ENCODE measurements around the gene SMG6. TPM values are rescaled to one million over a fixed set of nuclear protein-coding genes. Genes with fewer than 3 reads are reported as not detected.
A peak's percentile ranks its signal among the peaks of the same experiment; 100 is the strongest.

The SMG6 gene
- total and polyA plus RNA-seq, 2 experiments from 2014 or later: 11.9 to 19.9 TPM

DNA sequence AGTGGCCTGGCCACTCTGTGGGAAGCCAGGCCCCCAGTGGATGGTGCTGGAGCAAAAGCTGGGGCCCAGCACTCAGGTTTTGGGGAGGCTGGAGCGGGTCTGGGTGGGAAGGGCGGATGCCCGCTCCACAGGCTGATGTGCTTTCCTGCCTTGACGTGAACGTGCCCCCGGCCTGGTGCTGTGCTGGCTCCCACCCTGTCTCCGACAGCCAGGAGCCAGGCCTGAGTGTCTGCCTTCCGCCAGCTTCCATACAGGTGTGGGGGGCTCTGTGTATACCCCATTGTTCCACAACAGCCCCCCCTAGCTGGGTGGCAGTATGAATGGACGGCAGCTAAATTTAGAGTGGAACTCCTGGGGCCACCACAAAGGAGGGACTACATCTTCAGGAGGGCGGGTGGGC, 228.7 kb downstream of the SMG6 start:
- Histone ChIP-seq H4K20me1 (ENCODE audit: insufficient read depth, poor library complexity, severe bottlenecking) (no peaks in the 10 kb centered on the region), H3K9me3 (ENCODE audit: low read depth) (no peaks in the 10 kb centered on the region), H3K36me3 (replicated peaks; ENCODE audit: insufficient read depth, low read depth) (peaks cover 5% of the 10 kb centered on the region), H3K4me2 (no peak overlapping the region), H3K4me3 (no peak overlapping the region), H3K9me2 (replicated peaks; ENCODE audit: insufficient read depth) (no peaks in the 10 kb centered on the region), H3K4me1 (ENCODE audit: insufficient read depth) (peaks cover 31% of the 10 kb centered on the region), H3K27me3 (no peaks in the 10 kb centered on the region), H2AFZ (no peak overlapping the region), H3K27ac (peak overlapping the region; percentile 89), H3K79me2 (no peaks in the 10 kb centered on the region)
- no peak for TF ChIP-seq EZH2 (IDR thresholded peaks at IDR 0.05; ENCODE audit: borderline replicate concordance)
- no peak for DNase-seq (ENCODE audit: low spot score)
- WGBS (ENCODE audit: low lambda C conversion rate, missing lambda C conversion rate): 76% methylated on average over 7 of the region's 10 CpGs

DNA sequence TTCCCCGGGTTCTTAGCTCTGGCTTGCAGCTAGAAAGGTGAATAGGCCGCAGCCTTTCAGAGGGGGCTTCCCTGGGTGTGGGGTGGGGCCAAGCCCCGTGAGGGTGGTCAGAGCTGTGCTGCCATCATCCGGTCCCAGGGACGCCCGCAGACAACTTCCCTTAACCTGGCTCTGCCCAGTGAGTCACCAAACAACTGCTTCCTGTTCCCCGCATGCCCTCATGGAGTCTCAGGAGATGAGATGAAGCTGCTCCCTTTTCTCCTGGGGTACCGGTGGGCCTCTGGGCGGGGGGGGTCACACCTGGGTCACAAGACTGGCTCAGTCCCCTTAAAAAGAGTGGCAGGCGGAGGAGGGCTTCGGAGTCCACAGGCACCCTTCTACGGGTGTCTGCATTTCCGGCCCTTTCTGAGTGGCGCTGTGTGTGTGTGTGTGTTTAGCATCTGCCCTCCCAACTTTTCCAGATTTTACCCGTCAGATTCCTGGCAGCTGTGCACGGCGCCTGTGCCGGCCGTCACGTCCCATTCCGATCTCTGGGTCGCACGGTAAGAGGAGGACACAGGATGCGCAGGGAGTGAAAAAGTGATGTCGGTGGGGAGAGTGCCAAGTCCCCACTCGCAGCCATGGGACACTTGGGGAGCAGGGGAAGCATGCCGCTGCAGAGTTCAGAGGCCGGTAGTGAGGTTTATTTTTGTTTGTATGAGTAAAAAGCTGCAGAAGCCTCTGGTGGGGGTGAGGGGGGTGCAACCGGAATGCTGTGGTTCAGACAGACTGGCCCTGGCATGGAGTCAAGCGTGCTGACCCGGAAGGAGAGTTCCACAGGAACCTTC, 231.9 kb downstream of the SMG6 start:
- H3K79me2 ChIP-seq: no peaks in the 10 kb centered on the region
- H3K9me3 ChIP-seq (ENCODE audit: low read depth): no peaks in the 10 kb centered on the region
- no peak for DNase-seq (ENCODE audit: low spot score)
- no peak overlapping the region for H2AFZ ChIP-seq
- WGBS (ENCODE audit: low lambda C conversion rate, missing lambda C conversion rate): 88% methylated on average over 31 of the region's 31 CpGs
- H3K36me3 ChIP-seq (replicated peaks; ENCODE audit: insufficient read depth, low read depth): no peaks in the 10 kb centered on the region
- H3K27me3 ChIP-seq: no peaks in the 10 kb centered on the region
- H3K9me2 ChIP-seq (replicated peaks; ENCODE audit: insufficient read depth): no peaks in the 10 kb centered on the region
- no peak overlapping the region for H3K4me2 ChIP-seq
- TF ChIP-seq, protein P1, sequence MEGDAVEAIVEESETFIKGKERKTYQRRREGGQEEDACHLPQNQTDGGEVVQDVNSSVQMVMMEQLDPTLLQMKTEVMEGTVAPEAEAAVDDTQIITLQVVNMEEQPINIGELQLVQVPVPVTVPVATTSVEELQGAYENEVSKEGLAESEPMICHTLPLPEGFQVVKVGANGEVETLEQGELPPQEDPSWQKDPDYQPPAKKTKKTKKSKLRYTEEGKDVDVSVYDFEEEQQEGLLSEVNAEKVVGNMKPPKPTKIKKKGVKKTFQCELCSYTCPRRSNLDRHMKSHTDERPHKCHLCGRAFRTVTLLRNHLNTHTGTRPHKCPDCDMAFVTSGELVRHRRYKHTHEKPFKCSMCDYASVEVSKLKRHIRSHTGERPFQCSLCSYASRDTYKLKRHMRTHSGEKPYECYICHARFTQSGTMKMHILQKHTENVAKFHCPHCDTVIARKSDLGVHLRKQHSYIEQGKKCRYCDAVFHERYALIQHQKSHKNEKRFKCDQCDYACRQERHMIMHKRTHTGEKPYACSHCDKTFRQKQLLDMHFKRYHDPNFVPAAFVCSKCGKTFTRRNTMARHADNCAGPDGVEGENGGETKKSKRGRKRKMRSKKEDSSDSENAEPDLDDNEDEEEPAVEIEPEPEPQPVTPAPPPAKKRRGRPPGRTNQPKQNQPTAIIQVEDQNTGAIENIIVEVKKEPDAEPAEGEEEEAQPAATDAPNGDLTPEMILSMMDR (IDR thresholded peaks at IDR 0.05; ENCODE audit: poor library complexity): no peak
- TF ChIP-seq EZH2phosphoT487 (IDR thresholded peaks at IDR 0.05; ENCODE audit: low read depth, severe bottlenecking, unreplicated experiment) (no peak), EZH2 (IDR thresholded peaks at IDR 0.05; ENCODE audit: borderline replicate concordance) (no peak)
- H4K20me1 ChIP-seq (ENCODE audit: insufficient read depth, poor library complexity, severe bottlenecking): no peaks in the 10 kb centered on the region
- no peak overlapping the region for H3K4me3 ChIP-seq
- peaks cover 43% of the 10 kb centered on the region for H3K4me1 ChIP-seq (ENCODE audit: insufficient read depth)
- peak overlapping the region; percentile 64 for H3K27ac ChIP-seq

DNA sequence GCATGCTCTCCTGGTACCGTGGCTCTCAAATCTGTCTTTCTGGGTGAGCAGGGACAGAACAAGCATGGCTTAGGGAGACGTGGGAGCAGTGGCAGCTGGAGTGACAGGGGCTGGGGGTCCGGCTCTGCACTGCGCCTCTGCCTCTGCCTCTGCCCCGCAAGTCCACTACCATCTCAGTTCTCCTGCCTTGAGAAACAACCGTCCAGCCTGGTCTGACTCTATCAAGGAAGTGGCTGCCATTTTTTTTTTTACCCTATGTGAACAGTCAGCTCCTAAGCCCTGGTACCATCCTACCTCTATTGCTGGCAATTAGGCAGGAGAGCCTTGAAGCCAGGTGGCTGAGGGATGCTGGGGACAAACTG, 232.6 kb downstream of the SMG6 start:
- DNase-seq (ENCODE audit: low spot score): no peak
- peak overlapping the region; percentile 64 for H3K27ac ChIP-seq
- no peaks in the 10 kb centered on the region for H3K36me3 ChIP-seq (replicated peaks; ENCODE audit: insufficient read depth, low read depth)
- H3K9me2 ChIP-seq (replicated peaks; ENCODE audit: insufficient read depth): no peaks in the 10 kb centered on the region
- H3K4me2 ChIP-seq: no peak overlapping the region
- TF ChIP-seq EZH2phosphoT487 (IDR thresholded peaks at IDR 0.05; ENCODE audit: low read depth, severe bottlenecking, unreplicated experiment) (no peak), EZH2 (IDR thresholded peaks at IDR 0.05; ENCODE audit: borderline replicate concordance) (no peak)
- TF ChIP-seq, protein P1 (IDR thresholded peaks at IDR 0.05; ENCODE audit: poor library complexity): no peak
- no peaks in the 10 kb centered on the region for H4K20me1 ChIP-seq (ENCODE audit: insufficient read depth, poor library complexity, severe bottlenecking)
- no peaks in the 10 kb centered on the region for H3K79me2 ChIP-seq
- 88% methylated on average over 6 of the region's 6 CpGs for WGBS (ENCODE audit: low lambda C conversion rate, missing lambda C conversion rate)
- H2AFZ ChIP-seq: no peak overlapping the region
- H3K9me3 ChIP-seq (ENCODE audit: low read depth): no peaks in the 10 kb centered on the region
- H3K27me3 ChIP-seq: no peaks in the 10 kb centered on the region
- H3K4me3 ChIP-seq: no peak overlapping the region
- H3K4me1 ChIP-seq (ENCODE audit: insufficient read depth): peaks cover 45% of the 10 kb centered on the region

DNA sequence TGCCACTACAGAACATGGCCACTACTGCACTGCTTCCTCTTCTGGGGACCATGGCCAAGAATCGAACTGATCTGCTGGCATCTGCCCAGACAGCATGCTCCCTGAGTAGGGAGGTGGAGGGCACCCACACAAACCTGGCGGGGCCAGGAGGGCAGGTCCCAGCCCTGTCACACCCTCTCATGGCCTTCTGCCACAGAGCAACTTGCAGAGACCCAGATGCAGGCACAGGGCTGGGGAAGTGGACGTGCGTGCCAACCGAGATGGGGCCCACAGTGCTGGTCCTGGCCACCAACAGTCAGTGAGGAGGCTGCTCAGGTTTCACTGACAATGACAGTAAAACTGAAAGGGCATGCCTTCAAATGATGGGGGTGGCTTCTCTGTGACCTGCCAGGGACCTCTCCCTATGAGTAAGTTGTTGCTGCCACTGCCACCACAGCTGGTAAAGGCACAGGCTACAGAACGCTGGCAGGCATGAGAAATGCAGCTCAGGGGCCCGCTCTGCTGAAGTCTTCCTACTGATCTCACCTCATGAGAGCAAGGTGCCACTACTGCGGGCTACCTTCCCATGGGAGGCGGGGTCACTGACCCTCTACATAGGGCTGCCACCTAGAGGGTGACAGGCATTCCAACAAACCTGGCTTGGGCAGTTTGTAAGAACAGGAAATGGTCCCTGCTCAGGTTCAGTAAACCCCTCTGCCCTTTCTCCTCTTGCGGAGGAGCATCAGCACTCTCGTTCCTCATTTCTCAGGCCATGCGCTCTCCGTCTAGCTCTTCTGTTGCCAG, 233.2 kb downstream of the SMG6 start:
- Histone ChIP-seq H3K27me3 (no peaks in the 10 kb centered on the region), H2AFZ (no peak overlapping the region), H3K4me2 (no peak overlapping the region), H3K4me1 (ENCODE audit: insufficient read depth) (peaks cover 46% of the 10 kb centered on the region), H3K27ac (no peak overlapping the region), H3K79me2 (no peaks in the 10 kb centered on the region), H3K36me3 (replicated peaks; ENCODE audit: insufficient read depth, low read depth) (no peaks in the 10 kb centered on the region), H4K20me1 (ENCODE audit: insufficient read depth, poor library complexity, severe bottlenecking) (no peaks in the 10 kb centered on the region), H3K9me3 (ENCODE audit: low read depth) (no peaks in the 10 kb centered on the region), H3K9me2 (replicated peaks; ENCODE audit: insufficient read depth) (no peaks in the 10 kb centered on the region), H3K4me3 (no peak overlapping the region)
- no peak for DNase-seq (ENCODE audit: low spot score)
- 95% methylated on average over 13 of the region's 13 CpGs for WGBS (ENCODE audit: low lambda C conversion rate, missing lambda C conversion rate)
- TF ChIP-seq EZH2 (IDR thresholded peaks at IDR 0.05; ENCODE audit: borderline replicate concordance) (no peak), EZH2phosphoT487 (IDR thresholded peaks at IDR 0.05; ENCODE audit: low read depth, severe bottlenecking, unreplicated experiment) (no peak)
- TF ChIP-seq, protein P1 (IDR thresholded peaks at IDR 0.05; ENCODE audit: poor library complexity): no peak

Measured in hepatocyte (in vitro differentiated cells).